ENCODE data around the gene MARS1.

Gene MARS1

DNA sequence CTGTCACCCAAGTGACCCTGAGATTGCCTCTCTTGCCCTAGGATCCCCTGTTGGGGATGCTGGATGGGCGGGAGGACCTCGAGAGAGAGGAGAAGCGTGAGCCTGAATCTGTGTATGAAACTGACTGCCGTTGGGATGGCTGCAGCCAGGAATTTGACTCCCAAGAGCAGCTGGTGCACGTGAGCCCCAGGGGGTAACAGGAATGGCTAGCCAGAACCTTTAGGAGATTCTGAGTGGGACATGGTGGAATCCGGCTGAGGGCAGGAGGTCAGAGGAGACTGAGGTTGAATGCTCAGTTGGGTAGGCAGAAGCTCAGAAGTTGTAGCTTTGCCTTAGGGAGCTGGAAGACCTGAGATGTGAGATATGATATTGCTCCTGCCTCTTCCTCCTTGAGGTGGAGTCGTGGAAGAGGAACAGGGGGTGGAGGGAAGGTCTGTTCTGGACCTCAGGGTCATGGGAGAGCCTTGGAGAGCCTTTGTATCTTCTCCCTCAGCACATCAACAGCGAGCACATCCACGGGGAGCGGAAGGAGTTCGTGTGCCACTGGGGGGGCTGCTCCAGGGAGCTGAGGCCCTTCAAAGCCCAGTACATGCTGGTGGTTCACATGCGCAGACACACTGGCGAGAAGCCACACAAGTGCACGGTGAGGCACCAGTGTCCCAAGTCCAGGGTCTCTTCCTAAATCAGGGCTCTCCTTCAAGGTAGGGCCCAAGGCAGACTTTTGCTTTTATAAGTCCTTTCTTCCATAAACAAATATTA is 21.9 kb upstream of the MARS1 start:
- H3K27me3 ChIP-seq (ENCODE audit: control insufficient read depth, insufficient read depth, low read length) = no peaks in the 10 kb centered on the region

DNA sequence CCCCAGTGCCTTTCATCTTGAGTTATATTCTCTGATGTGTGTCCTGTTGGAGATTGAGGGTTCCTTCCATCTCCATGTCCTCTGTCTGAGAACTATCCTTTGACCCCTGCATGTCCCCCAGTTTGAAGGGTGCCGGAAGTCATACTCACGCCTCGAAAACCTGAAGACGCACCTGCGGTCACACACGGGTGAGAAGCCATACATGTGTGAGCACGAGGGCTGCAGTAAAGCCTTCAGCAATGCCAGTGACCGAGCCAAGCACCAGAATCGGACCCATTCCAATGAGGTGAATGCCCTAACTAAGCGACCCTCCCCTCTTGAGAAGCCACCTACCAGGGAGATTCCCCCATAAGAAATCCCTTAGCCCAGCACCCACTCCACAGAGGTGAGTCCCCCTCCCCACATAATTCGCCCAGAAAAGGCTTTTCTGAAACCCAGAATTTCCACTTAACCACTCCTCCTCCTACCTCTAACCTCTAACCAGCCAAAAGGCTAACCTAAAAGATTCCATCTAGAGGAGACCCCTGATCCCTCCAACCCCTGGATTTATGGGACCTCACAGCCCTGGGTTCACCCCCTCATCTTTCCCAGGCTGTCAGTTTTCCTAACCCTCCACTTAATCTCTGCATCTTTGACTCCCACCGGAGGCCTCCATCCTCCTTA is 20.5 kb upstream of the MARS1 start:
- Histone ChIP-seq H3K9me3 (ENCODE audit: control insufficient read depth, insufficient read depth, low read depth, low read length) (no peaks in the 10 kb centered on the region), H3K36me3 (ENCODE audit: control insufficient read depth, insufficient read depth, low read length) (peaks cover 25% of the 10 kb centered on the region), H3K4me1 (ENCODE audit: control insufficient read depth, insufficient read depth, low read length) (peaks cover 5% of the 10 kb centered on the region), H3K9ac (ENCODE audit: low read length) (no peak overlapping the region), H3K27me3 (ENCODE audit: control insufficient read depth, insufficient read depth, low read length) (peaks cover 7% of the 10 kb centered on the region), H3K4me3 (ENCODE audit: low read depth, low read length) (no peak overlapping the region), H3K27ac (ENCODE audit: low read depth, low read length) (no peak overlapping the region)

More for the DNA sequence above, 21.9 kb upstream of the MARS1 start:
- H3K36me3 ChIP-seq (ENCODE audit: control insufficient read depth, insufficient read depth, low read length) = peaks cover 25% of the 10 kb centered on the region
- no peak overlapping the region for H3K27ac ChIP-seq (ENCODE audit: low read depth, low read length)
- H3K4me1 ChIP-seq (ENCODE audit: control insufficient read depth, insufficient read depth, low read length) = peaks cover 5% of the 10 kb centered on the region
- H3K9ac ChIP-seq (ENCODE audit: low read length) = no peak overlapping the region
- H3K4me3 ChIP-seq (ENCODE audit: low read depth, low read length) = no peak overlapping the region
- no peaks in the 10 kb centered on the region for H3K9me3 ChIP-seq (ENCODE audit: control insufficient read depth, insufficient read depth, low read depth, low read length)

DNA sequence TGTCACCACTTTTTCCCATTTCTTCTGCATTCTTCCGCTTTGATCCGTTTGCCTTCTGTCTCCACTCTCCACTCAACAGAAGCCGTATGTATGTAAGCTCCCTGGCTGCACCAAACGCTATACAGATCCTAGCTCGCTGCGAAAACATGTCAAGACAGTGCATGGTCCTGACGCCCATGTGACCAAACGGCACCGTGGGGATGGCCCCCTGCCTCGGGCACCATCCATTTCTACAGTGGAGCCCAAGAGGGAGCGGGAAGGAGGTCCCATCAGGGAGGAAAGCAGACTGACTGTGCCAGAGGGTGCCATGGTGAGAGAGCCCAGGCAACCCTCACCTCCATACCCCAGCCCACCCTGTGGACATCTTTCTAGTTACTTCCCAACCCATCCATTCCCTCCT is 20.0 kb upstream of the MARS1 start:
- Histone ChIP-seq H3K9ac (ENCODE audit: low read length) (no peak overlapping the region), H3K27ac (ENCODE audit: low read depth, low read length) (no peak overlapping the region), H3K4me3 (ENCODE audit: low read depth, low read length) (no peak overlapping the region), H3K27me3 (ENCODE audit: control insufficient read depth, insufficient read depth, low read length) (peaks cover 12% of the 10 kb centered on the region), H3K36me3 (ENCODE audit: control insufficient read depth, insufficient read depth, low read length) (peaks cover 25% of the 10 kb centered on the region), H3K4me1 (ENCODE audit: control insufficient read depth, insufficient read depth, low read length) (peaks cover 3% of the 10 kb centered on the region), H3K9me3 (ENCODE audit: control insufficient read depth, insufficient read depth, low read depth, low read length) (no peaks in the 10 kb centered on the region)

DNA sequence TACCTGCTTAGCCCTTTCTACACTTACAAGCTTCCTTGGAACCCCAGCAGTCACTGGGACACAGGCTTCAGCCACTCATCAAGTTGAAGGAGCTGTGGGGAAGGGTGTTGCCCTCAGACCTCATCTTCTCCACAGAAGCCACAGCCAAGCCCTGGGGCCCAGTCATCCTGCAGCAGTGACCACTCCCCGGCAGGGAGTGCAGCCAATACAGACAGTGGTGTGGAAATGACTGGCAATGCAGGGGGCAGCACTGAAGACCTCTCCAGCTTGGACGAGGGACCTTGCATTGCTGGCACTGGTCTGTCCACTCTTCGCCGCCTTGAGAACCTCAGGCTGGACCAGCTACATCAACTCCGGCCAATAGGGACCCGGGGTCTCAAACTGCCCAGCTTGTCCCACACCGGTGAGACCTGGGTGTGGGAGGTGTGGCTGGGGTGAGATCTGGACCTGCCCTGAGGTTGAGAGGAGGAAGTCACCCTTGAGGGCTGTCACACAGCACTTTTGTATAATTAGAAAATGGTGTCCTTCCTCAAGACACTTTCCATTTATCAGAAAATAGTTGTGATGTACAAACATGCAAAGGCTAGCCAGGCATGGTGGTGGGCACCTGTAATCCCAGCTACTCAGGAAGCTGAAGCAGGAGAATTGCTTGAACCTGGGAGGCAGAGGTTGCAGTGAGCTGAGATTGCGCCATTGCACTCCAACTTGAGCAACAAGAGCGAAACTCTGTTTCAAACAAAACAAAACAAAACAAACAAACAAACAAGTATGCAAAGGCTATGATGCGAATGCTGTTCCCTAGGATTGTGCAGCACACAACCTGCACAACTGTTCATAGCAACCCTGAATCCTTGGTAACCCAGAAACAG is 18.3 kb upstream of the MARS1 start:
- Histone ChIP-seq H3K4me1 (ENCODE audit: control insufficient read depth, insufficient read depth, low read length) (no peaks in the 10 kb centered on the region), H3K36me3 (ENCODE audit: control insufficient read depth, insufficient read depth, low read length) (peaks cover 24% of the 10 kb centered on the region), H3K4me3 (ENCODE audit: low read depth, low read length) (no peak overlapping the region), H3K9me3 (ENCODE audit: control insufficient read depth, insufficient read depth, low read depth, low read length) (no peaks in the 10 kb centered on the region), H3K27ac (ENCODE audit: low read depth, low read length) (no peak overlapping the region), H3K9ac (ENCODE audit: low read length) (no peak overlapping the region), H3K27me3 (ENCODE audit: control insufficient read depth, insufficient read depth, low read length) (peaks cover 27% of the 10 kb centered on the region)

DNA sequence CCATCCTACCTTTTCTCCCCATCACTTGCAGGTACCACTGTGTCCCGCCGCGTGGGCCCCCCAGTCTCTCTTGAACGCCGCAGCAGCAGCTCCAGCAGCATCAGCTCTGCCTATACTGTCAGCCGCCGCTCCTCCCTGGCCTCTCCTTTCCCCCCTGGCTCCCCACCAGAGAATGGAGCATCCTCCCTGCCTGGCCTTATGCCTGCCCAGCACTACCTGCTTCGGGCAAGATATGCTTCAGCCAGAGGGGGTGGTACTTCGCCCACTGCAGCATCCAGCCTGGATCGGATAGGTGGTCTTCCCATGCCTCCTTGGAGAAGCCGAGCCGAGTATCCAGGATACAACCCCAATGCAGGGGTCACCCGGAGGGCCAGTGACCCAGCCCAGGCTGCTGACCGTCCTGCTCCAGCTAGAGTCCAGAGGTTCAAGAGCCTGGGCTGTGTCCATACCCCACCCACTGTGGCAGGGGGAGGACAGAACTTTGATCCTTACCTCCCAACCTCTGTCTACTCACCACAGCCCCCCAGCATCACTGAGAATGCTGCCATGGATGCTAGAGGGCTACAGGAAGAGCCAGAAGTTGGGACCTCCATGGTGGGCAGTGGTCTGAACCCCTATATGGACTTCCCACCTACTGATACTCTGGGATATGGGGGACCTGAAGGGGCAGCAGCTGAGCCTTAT is 17.4 kb upstream of the MARS1 start:
- H3K27ac ChIP-seq (ENCODE audit: low read depth, low read length) = no peak overlapping the region
- no peak overlapping the region for H3K9ac ChIP-seq (ENCODE audit: low read length)
- H3K36me3 ChIP-seq (ENCODE audit: control insufficient read depth, insufficient read depth, low read length) = peaks cover 23% of the 10 kb centered on the region
- no peaks in the 10 kb centered on the region for H3K9me3 ChIP-seq (ENCODE audit: control insufficient read depth, insufficient read depth, low read depth, low read length)
- peaks cover 36% of the 10 kb centered on the region for H3K27me3 ChIP-seq (ENCODE audit: control insufficient read depth, insufficient read depth, low read length)
- H3K4me3 ChIP-seq (ENCODE audit: low read depth, low read length) = no peak overlapping the region
- H3K4me1 ChIP-seq (ENCODE audit: control insufficient read depth, insufficient read depth, low read length) = peaks cover 7% of the 10 kb centered on the region; the same call in 1 of the 2 replicates

DNA sequence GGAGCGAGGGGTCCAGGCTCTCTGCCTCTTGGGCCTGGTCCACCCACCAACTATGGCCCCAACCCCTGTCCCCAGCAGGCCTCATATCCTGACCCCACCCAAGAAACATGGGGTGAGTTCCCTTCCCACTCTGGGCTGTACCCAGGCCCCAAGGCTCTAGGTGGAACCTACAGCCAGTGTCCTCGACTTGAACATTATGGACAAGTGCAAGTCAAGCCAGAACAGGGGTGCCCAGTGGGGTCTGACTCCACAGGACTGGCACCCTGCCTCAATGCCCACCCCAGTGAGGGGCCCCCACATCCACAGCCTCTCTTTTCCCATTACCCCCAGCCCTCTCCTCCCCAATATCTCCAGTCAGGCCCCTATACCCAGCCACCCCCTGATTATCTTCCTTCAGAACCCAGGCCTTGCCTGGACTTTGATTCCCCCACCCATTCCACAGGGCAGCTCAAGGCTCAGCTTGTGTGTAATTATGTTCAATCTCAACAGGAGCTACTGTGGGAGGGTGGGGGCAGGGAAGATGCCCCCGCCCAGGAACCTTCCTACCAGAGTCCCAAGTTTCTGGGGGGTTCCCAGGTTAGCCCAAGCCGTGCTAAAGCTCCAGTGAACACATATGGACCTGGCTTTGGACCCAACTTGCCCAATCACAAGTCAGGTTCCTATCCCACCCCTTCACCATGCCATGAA is 16.8 kb upstream of the MARS1 start:
- Histone ChIP-seq H3K9ac (ENCODE audit: low read length) (no peak overlapping the region), H3K27ac (ENCODE audit: low read depth, low read length) (no peak overlapping the region), H3K4me3 (ENCODE audit: low read depth, low read length) (no peak overlapping the region), H3K4me1 (ENCODE audit: control insufficient read depth, insufficient read depth, low read length) (peaks cover 9% of the 10 kb centered on the region; the same call in 1 of the 2 replicates), H3K9me3 (ENCODE audit: control insufficient read depth, insufficient read depth, low read depth, low read length) (no peaks in the 10 kb centered on the region), H3K36me3 (ENCODE audit: control insufficient read depth, insufficient read depth, low read length) (peaks cover 23% of the 10 kb centered on the region), H3K27me3 (ENCODE audit: control insufficient read depth, insufficient read depth, low read length) (peaks cover 43% of the 10 kb centered on the region)

DNA sequence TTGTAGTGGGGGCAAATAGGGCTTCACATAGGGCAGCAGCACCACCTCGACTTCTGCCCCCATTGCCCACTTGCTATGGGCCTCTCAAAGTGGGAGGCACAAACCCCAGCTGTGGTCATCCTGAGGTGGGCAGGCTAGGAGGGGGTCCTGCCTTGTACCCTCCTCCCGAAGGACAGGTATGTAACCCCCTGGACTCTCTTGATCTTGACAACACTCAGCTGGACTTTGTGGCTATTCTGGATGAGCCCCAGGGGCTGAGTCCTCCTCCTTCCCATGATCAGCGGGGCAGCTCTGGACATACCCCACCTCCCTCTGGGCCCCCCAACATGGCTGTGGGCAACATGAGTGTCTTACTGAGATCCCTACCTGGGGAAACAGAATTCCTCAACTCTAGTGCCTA is 16.2 kb upstream of the MARS1 start:
- Histone ChIP-seq H3K4me3 (ENCODE audit: low read depth, low read length) (no peak overlapping the region), H3K9me3 (ENCODE audit: control insufficient read depth, insufficient read depth, low read depth, low read length) (no peaks in the 10 kb centered on the region), H3K36me3 (ENCODE audit: control insufficient read depth, insufficient read depth, low read length) (peaks cover 23% of the 10 kb centered on the region), H3K4me1 (ENCODE audit: control insufficient read depth, insufficient read depth, low read length) (peaks cover 9% of the 10 kb centered on the region), H3K27me3 (ENCODE audit: control insufficient read depth, insufficient read depth, low read length) (peaks cover 48% of the 10 kb centered on the region), H3K27ac (ENCODE audit: low read depth, low read length) (no peak overlapping the region), H3K9ac (ENCODE audit: low read length) (no peak overlapping the region)

DNA sequence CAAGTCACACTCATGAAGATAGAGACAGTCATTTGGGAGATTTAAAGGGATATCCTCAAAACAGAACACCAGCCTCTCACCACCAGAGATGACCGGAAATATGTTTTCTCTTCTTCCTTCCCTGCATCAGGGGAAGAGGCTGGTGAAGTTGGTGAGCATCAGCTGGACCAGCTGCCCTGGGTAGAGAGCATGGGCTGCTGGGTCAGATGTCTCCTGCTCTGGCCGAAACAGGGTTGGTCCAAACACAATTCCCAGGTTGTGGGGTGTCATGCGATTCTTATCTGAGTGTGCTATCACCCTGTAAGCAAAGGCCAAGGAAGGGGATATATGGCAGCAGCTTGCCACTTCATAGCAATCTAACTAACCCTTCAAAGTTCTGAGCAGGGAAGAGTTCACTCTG is 15.5 kb upstream of the MARS1 start:
- H3K4me3 ChIP-seq (ENCODE audit: low read depth, low read length) = no peak overlapping the region
- H3K27me3 ChIP-seq (ENCODE audit: control insufficient read depth, insufficient read depth, low read length) = peaks cover 56% of the 10 kb centered on the region
- H3K36me3 ChIP-seq (ENCODE audit: control insufficient read depth, insufficient read depth, low read length) = peaks cover 23% of the 10 kb centered on the region
- H3K27ac ChIP-seq (ENCODE audit: low read depth, low read length) = no peak overlapping the region
- no peak overlapping the region for H3K9ac ChIP-seq (ENCODE audit: low read length)
- peaks cover 12% of the 10 kb centered on the region for H3K4me1 ChIP-seq (ENCODE audit: control insufficient read depth, insufficient read depth, low read length)
- no peaks in the 10 kb centered on the region for H3K9me3 ChIP-seq (ENCODE audit: control insufficient read depth, insufficient read depth, low read depth, low read length)

DNA sequence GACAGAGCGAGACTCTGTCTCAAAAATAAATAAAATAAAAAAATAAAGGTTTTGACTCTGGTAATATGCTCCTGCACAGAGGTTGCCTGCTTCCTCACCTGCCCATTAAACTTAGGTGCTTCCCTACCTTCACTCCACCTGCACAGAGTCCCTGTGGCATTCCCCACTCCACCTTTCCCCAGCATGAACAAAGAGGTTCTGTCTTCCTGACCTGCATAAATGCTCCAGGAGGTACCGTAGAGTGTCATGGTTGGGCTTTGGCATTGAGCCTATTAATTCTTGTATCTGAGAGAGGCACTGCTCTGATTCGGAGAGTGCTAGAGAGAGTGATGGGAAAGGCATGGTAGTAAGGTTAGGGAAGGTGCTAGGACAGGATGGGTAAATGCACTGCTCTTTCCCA is 14.5 kb upstream of the MARS1 start:
- Histone ChIP-seq H3K27ac (ENCODE audit: low read depth, low read length) (no peak overlapping the region), H3K9ac (ENCODE audit: low read length) (no peak overlapping the region), H3K4me3 (ENCODE audit: low read depth, low read length) (no peak overlapping the region), H3K9me3 (ENCODE audit: control insufficient read depth, insufficient read depth, low read depth, low read length) (no peaks in the 10 kb centered on the region), H3K27me3 (ENCODE audit: control insufficient read depth, insufficient read depth, low read length) (peaks cover 62% of the 10 kb centered on the region), H3K4me1 (ENCODE audit: control insufficient read depth, insufficient read depth, low read length) (peaks cover 21% of the 10 kb centered on the region), H3K36me3 (ENCODE audit: control insufficient read depth, insufficient read depth, low read length) (peaks cover 17% of the 10 kb centered on the region)

DNA sequence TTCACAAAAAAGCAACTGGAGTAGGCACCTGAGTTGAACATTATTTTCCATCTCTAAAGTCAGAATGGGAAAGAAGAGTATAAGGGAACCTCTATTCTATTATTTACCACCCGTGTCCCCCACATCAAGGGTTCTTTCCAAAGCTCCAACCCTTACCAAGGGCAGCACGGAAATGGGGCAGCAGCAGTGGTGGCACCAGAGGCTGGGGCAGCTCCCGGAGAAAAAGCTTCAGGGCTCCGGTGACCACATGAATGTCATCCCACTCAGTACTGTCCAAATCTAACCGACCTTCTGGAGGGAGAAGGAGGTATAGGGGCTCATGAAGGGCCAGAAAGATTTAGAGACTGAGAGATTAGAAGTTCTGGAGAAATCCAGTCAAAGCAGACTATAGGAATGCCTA is 14.0 kb upstream of the MARS1 start:
- no peaks in the 10 kb centered on the region for H3K9me3 ChIP-seq (ENCODE audit: control insufficient read depth, insufficient read depth, low read depth, low read length)
- H3K4me1 ChIP-seq (ENCODE audit: control insufficient read depth, insufficient read depth, low read length) = peaks cover 22% of the 10 kb centered on the region
- no peak overlapping the region for H3K9ac ChIP-seq (ENCODE audit: low read length)
- H3K27me3 ChIP-seq (ENCODE audit: control insufficient read depth, insufficient read depth, low read length) = peaks cover 67% of the 10 kb centered on the region
- H3K4me3 ChIP-seq (ENCODE audit: low read depth, low read length) = no peak overlapping the region
- peaks cover 17% of the 10 kb centered on the region for H3K36me3 ChIP-seq (ENCODE audit: control insufficient read depth, insufficient read depth, low read length)
- no peak overlapping the region for H3K27ac ChIP-seq (ENCODE audit: low read depth, low read length)
